NCI-H2029 (cell line): ENCODE results near the gene AVL9.
"Not testable (repeated sequence)": the region's sequence is repeated elsewhere in the genome, so short reads cannot be mapped to it uniquely, and the experiment has no call there.

Source experiments
- DNase-seq: peaks from one replicate; lab custom pipeline; 2025; lab: John Stamatoyannopoulos, UW

The AVL9 gene

DNA sequence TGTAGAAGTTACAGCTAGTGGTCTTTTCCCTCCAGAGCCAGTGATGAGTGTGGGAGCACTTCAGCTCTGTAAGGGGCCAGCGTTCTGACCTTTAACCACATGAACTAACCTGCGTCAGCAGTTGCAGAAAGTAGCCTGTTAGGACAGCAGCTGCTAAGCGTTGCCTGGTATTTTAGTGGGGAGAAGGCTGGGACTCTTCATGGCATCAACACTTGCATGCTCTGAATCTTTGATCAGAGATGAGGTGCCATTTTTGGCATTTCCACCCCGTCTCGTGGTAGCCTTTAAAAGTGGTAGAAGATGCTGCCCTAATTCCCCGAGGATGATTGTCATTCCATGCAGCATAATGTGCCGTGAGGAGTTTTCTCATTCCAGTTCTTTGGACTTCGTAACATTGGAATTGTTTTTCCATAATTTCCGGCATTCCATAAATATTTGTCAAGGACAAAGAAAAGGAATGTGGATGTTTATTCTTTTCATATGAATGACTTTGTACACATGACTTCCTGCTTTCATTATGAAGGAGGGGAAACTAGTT, 92.2 kb downstream of the AVL9 start:
- no peak for DNase-seq

DNA sequence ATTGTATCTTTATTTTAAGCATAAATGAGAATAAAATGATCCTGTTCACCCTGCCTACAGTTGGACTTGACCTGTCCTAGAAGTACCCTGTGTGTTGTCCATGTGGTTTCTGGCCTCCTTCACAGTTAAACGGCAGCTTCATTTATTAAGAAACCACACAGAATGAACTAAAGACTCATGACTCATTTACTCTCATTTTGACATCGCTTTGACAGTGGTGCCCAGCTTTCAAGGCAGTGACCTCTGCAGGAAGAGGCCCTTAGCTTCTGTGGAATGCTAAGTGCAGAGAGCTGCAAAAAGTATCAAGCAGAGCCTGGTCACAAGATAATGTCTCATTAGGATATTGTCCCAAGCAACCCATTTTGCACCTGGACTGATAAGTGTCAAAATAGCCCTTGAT, 93.4 kb downstream of the AVL9 start:
- DNase-seq: no peak

DNA sequence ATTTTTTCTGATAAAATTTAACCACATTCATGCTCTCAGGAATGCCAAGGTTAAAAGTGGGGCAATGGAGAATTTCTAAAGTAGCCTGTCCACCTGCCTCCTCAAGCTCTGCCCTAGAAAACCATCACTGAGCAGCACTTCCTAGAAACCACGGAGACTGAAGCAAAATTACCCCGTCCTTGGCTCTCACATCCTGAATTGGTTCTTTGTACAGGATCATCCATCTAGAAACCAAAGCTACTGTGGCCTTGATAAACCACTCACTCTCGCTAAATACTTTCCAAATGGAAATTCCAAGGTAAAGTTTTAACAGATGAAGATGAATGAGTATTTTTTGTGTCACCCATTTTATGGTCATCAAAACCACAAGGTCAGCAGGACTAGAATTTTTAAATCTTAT, 96.6 kb downstream of the AVL9 start:
- DNase-seq: no peak

DNA sequence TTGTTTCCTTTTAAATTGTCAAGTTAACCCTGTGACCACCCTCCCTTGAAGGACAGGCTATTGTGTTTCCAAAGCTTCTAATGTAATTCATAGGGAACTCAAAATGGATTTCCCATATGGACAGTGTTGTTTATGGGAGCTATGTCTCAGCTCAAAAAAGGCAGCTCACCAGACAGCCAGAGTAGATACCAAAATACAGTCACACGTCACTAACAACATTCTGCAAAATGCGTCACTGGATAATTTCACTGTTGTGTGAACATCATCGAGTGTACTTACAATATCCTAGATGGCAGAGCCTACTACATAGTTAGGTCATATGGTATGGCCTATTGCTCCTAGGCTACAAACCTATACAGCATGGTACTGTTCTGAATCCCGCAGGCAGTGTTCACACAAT, 97.4 kb downstream of the AVL9 start:
- DNase-seq: no peak

DNA sequence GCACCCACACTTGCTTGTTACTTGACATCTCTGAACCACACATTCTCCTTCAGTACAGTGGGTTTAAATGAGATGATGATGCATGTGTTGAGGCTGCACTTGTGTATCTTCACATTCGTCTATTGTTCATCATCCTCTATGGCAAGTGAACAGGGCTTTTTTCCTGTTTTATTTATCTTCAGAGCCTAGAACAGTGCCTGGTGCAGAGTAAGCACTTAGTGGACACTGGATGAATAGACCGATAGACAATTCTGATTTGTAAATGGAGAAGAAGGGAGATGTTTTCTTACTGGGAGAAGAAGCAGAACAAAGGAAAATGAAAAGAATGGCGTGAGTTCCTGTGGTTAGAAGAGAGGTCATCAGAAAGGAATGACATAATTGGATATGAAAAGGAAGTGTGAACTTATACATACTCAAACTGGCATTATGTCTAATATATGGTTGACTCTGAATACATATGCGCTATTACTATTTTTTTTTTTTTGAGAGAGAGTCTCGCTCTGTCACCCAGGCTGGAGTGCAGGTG, 99.7 kb downstream of the AVL9 start:
- DNase-seq: no peak

DNA sequence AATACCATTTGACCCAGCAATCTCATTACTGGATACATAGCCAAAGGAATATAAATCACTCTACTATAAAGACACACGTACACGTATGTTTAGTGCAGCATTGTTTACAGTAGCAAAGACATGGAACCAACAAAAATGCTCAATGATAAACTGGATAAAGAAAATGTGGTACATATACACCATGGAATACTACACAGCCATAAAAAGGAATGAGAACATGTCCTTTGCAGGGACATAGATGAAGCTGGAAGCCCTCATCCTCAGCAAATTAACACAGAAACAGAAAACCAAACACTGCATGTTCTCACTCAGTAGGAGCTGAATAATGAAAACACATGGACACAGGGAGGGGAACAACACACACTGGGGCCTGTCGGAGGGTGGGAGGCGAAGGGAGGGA, 105.9 kb downstream of the AVL9 start:
- not testable (repeated sequence) for DNase-seq

DNA sequence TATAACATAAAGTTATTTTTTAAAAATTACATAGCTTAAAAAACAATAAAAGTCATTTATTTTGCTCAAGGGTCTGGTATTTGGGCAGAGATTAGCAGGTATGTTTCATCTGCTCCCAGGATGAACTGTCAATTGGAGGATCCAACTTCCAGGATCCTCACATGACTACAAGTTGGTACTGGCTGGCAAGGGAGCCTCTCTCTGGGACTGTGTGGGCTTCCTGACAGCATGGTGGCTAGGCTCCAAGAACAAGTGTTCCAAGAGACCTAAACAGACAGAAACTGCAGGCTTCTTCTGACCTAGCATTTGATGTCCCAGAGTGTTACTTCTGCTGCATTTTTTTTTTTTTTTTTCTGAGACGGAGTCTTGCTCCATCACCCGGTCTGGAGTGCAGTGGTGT, 107.2 kb downstream of the AVL9 start:
- no peak for DNase-seq

DNA sequence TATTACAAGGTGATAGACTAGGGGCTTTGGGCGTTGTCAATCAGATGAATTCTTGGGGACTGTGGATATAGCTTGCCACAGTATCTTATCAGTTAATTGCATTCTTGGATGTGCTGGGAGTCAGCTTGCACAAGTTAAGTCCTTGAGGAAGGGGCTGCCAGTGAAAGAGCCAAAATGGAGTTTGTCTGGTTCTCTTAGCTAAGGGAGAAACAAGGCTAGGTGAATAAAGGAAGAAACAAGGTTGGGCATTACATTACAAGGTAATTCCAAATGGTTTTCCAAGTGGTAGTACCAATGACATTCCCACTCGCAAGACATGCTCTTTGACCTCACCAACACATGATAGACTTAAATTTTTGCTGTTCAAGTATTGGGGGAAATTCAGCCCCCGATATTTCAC, 108.2 kb downstream of the AVL9 start:
- not testable (repeated sequence) for DNase-seq

DNA sequence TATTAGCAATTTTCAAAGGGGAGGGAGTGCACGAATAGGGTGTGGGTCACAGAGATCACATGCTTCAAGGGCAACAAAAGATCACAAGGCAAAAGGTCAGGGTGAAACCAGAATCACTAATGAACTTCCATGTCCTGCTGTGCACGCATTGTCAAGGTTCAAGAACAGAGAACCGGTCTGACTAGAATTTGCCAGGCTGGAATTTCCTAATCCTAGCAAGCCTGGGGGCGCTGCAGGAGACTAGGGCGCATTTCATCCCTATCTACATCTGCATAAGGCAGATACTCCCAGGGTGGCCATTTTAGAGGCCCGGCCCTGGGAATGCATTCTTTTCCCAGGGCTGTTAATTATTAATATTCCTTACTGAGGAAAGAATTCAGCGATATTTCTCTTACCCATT, 108.8 kb downstream of the AVL9 start:
- DNase-seq: not testable (repeated sequence)

DNA sequence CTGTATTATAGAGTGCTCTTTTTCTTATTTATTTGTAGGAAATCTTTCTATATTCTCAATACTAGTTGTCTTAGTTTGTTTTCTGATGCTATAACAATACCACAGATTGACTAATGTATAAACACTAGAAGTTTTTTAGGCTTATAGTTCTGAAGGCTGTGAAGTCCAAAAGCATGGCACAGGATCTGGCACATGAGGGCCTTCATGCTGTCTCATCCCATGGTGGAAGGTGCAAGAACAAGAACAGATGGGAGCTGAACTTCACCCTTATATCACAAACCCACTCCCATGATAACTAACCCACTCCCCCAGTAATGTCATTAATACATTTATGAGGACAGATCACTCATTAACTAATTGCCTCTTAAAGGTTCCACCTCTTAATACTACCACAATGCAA, 109.7 kb downstream of the AVL9 start:
- no peak for DNase-seq

DNA sequence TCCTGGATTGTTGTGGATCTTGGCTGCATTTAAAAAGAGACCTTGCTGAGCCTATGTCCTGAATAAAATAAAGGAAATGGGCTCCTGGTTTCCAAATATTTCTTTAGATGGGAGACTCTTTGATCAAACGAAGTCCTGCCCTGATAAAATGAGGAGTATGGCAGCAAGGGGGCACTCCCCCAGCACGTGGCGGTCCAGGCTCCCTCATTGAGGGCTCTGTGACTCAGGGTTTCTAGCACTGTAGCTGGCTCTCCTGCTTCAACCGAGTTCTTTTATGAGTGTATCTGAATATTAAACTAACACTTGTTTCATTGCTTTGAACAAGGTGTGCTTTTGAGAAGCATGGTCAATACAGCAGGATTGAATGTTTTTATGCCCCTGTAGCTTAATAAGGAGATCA, 114.2 kb downstream of the AVL9 start:
- DNase-seq: no peak

DNA sequence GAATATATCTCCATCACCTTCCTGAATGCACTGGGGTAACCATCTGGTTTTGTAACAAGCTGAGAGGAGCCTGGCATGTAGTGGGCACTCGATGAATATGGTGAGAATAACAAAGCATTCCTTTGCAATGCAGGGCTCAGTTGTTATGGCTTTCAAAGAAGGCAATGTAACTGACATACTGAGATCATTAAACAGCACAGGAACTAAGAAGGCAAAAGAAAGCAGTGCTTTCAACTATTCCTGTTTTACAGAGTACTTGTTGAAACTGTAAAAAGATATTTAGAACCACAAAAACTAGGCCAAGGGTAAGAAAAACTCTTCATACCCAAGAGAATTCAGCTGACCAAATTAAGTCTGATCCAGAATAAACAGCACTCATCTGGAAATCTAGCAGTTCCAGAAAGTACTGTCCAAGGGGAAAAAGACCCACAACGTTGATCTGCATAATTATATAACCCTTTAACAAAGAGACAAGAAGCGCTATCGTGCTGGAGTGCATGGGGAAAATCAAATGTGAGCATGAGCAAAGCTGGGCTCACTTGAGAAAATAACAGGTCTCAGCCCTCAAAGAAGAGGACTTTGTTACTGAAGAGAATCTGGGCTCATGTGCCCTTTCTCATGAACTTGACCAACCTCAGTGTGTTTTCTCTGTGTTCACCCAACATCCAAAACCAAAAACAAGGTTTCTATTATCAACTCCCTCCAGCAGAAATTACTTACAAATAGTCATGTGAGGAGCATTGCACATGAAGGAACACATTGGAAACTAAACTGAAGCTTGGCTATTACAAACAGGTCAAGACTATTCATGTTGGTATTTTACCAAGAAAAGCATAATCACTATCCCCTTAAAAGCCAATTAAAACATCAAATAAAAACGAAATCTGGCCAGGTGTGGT, 116.2 kb downstream of the AVL9 start:
- DNase-seq: no peak

DNA sequence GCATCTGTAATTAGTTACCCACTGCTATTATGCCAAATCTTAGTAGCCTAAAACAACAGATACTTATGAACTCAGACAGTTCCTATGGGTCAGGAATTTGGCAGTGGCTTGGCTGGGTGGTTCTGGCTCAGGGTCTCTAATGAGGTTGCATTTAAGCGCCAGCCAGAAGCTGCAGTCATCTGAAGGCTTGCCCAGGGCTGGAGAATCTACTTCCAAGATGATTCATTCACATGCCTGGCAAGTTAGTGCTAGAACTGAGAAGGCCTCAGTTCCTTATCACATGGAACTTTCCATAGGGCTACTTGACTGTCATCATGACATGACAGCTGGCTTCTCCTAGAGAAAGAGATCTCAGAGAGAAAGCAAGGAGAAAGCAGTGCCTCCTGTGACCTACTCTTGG, 121.3 kb downstream of the AVL9 start:
- DNase-seq: no peak

DNA sequence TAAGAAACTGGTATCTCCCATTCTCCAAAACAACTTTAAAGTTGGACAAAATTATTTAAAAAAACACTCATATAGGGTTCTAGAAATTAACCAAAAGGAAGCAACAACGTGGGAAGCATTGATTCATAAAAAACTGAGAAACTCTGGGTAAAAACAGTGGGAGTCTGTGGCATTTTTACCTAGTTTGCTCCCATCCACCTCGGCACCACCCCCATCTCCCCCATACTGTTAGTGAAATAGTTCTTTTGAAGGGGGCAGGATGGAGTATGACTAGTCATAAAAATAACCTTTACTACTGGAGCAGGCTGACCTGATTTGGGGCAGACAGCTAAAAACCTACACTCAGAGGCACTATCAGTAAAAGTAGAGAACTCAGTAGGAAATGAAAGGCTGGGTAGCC, 123.2 kb downstream of the AVL9 start:
- DNase-seq: no peak

DNA sequence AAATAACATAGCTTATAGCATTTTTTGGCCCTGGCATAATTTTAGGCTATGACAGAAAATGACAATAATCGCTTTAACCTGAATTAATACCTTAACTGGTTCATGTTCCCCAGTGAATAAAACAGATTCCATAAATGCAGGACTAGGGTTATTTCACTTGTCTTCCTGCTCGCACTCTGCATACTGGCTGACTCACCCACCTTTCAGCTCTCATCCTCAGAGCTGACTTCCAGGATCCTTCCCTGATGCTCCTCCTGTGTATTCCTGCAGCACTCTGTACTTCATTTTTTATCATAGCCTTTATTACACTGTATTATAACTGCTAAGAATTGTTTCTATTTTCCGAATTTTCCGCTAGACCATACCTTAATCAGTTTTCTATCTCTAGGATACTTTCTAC, 123.7 kb downstream of the AVL9 start:
- DNase-seq: no peak

DNA sequence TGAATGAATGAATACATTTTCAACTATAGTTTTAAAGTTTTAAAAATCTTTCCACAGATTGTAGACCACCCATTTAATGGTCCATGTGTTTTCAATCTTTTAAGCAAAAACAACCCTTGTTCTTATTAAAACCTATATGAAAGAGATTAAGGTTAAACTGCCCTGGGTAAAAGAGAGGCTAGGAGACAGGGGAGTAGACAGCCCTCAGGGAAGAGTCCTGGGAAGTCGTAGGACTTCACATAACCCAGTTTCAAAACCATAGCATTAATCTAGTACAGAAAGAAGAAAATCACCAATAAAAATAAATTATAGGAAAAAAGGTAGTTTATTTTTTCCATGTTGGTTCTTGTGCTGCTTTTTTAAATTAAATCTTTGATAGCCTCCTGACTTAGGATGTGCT, 124.1 kb downstream of the AVL9 start:
- not testable (repeated sequence) for DNase-seq

DNA sequence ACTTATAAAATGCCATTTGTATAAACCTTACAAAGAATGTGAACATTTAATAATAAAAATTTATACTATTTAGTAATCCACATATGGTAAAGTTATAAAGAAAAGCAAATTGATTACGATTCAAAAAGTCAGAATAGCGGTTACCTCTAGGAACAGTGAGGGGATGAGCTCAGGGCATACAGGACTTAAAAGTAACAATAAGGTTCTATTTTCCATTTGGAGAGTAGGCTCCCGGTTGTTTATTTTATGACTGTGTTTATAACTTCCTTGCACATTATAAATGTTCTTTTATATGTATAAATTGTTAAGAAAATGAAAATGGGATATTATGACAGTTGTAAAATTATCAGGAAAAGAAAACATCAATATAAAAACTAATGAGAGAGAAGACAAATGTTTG, 135.7 kb downstream of the AVL9 start:
- no peak for DNase-seq

DNA sequence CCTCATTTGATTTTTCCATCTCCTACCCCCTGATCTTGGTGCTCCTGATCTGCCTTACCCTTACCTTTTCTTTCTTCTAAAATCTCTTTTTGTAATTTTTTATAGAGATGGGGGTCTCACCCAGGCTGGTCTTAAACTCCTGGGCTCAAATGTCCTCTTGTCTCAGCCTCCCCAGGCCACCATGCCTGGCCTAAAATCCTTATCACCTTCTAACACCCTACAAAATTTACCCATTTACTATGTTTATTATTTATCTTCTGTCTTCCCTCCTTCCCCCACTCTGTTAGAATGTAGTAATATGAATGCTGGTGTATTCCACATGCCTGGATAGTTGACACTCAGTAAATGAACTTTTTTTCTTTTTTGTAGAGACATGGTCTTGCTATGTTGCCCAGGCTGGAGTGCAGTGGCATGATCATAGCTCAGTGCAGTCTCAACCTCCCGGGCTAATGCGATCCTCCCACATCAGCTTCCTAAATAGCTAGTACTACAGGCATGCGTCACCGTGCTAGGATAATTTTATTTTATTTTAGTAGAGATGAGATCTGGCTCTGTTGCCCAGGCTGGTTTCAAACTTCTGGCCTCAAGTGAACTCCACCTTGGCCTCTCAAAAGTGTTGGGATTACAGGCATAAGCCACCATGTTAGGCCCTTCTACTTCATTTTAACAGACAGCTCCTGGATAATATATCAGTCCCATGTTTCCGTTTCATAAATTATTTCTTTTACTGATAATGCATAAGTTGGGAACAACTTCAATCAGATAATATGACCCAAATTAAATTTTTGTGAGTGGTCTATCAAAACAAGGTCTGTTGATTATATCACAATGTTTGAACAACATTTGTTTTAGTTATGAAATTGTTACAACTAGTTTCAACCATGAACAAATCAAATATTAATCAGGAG, 136.6 kb downstream of the AVL9 start:
- not testable (repeated sequence) for DNase-seq

DNA sequence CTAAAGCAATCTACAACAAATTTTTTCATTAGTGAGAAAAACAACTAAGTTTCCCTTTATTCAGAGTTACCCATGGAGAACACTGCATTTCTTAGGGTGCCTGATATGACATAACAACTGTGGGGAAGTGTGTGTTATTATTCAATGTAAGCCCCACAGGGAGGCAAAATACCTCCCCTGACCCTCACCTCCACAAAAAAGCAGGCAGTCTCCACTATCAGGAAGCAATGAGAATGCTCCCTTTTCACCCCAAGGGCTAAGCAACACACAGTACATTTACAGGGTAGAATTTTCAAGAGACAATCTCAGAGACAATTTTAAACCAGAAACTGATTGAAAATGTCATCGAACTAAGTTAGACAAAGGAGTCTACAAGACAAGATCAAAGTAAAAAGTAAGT, 138.2 kb downstream of the AVL9 start:
- DNase-seq: not testable (repeated sequence)

DNA sequence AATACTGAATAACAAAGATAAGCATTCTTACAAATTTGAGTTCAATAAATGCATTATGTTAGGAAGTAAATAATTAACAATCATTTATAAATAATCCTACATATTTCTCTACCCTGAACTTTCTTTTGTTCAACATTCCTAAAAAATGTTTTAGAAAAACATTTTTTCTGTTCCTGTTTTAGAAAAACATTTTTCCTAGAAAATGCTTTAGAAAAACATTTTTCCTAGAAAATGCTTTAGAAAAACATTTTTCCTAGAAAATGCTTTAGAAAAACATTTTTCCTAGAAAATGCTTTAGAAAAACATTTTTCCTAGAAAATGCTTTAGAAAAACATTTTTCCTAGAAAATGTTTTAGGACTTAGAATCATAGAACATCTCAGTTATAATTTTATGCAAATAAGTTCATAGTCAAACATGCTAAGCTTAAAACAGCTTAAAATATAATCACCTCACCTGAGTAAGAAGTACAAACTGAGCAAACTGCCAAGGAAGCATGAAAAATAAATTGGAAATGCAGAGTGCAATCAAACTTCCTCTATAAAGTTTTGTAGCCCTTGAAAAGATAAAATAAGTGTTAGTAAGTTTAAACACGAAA, 139.6 kb downstream of the AVL9 start:
- DNase-seq: not testable (repeated sequence)

DNA sequence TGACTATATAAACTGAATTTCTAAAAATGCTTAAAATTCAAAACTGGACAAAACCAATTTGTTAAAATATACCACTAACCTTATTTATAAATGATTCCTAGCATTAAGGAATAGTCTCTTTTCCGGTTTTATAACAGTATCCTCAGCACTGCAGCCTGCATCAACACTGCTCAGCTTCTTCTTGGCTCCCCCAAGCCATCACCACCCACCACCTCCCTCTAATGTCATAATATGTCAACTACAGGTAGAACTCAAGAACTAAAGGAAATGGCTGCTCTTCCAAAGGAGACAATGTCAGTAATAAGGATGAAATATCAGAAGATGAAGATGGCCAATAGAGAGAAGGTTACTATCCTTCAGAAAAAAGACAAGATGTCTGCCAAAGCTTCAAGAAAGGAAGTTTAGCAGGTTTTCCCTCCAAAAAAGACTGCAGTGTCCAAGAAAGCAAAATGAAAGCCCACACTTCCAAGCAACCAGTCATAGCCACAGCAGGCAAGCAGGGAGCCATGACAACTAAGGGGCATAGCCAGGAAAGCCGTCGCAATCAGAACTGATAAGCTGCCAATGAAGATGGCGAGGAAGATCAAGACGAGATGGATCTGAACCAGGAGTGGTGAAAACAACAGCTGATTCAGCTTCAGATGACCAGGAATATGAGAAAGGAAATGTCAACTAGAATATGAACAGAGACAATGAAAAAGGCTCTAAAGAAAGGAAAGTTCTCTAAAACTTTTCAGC, 141.6 kb downstream of the AVL9 start:
- DNase-seq: not testable (repeated sequence)
